CD8-positive, alpha-beta memory T cell (primary cell): Measurements from ENCODE around the gene PADI1. TPM values are rescaled to one million over a fixed set of nuclear protein-coding genes. Genes with fewer than 3 reads are reported as not detected.

Source experiments
- CTCF ChIA-PET: fragments of 350-600 bp; sonication (Branson Sonifier 250); formaldehyde crosslinking; loops from one replicate; lab custom pipeline; 2021; ENCODE audit warnings: antibody characterized with exemption; lab: Charles Lee
- POLR2A ChIA-PET: fragments of 350-600 bp; sonication (Branson Sonifier 250); formaldehyde crosslinking; loops from one replicate; lab custom pipeline; 2021; ENCODE audit warnings: antibody characterized with exemption; lab: Charles Lee
- DNase-seq, 5 donors: peaks; one replicate each; pipeline versions ENCODE4 v3.0.0 to v3.0.0-alpha.2; 2020 to 2022; ENCODE audit warnings: mixed read lengths in 1 of 5
- H3K27ac ChIP-seq: one replicate; pipeline ENCODE4 v1.7.0; 2013; ENCODE audit warnings: low read depth, mild to moderate bottlenecking, low read length, moderate library complexity
- H3K27me3 ChIP-seq: 2 replicates; pipeline ENCODE4 v1.7.0; 2013; ENCODE audit warnings: low read length, mild to moderate bottlenecking; ENCODE audit not compliant: insufficient read depth, poor library complexity, severe bottlenecking
- H3K36me3 ChIP-seq: 2 replicates; pipeline ENCODE4 v1.7.0; 2013; ENCODE audit warnings: mild to moderate bottlenecking, low read length, moderate library complexity; ENCODE audit not compliant: insufficient read depth
- H3K4me1 ChIP-seq: 2 replicates; pipeline ENCODE4 v1.7.0; 2013; ENCODE audit warnings: mild to moderate bottlenecking, low read length, moderate library complexity; ENCODE audit not compliant: insufficient read depth
- H3K4me3 ChIP-seq: 2 replicates; pipeline ENCODE4 v1.7.0; 2013; ENCODE audit warnings: mild to moderate bottlenecking, low read length
- H3K9me3 ChIP-seq: 2 replicates; pipeline ENCODE4 v1.7.0; 2013; ENCODE audit warnings: mild to moderate bottlenecking, low read length
- H3K27ac Mint-ChIP-seq, 8 donors: one replicate each; pipeline ENCODE4 v1.8.0; 2020 to 2021; ENCODE audit warnings: mixed read lengths in 8 of 8, mild to moderate bottlenecking in 6 of 8, inconsistent platforms in 3 of 8, moderate library complexity in 3 of 8
- H3K27me3 Mint-ChIP-seq, 2 donors: one replicate each; pipeline ENCODE4 v1.8.0; 2020 to 2021; ENCODE audit warnings: mixed read lengths in 2 of 2, mild to moderate bottlenecking in 1 of 2, moderate library complexity in 1 of 2
- H3K36me3 Mint-ChIP-seq, 3 donors: one replicate each; pipeline ENCODE4 v1.8.0; 2020 to 2021; ENCODE audit warnings: mixed read lengths in 3 of 3, inconsistent platforms in 1 of 3, mild to moderate bottlenecking in 1 of 3
- H3K4me1 Mint-ChIP-seq, 3 donors: one replicate each; pipeline ENCODE4 v1.8.0; 2020 to 2021; ENCODE audit warnings: mixed read lengths in 3 of 3, inconsistent platforms in 1 of 3, mild to moderate bottlenecking in 1 of 3
- H3K4me3 Mint-ChIP-seq, 7 donors: one replicate each; pipeline ENCODE4 v1.8.0; 2020 to 2021; ENCODE audit warnings: mixed read lengths in 7 of 7, mild to moderate bottlenecking in 6 of 7, moderate library complexity in 4 of 7, inconsistent platforms in 2 of 7
- H3K9me3 Mint-ChIP-seq, 5 donors: one replicate each; pipeline ENCODE4 v1.8.0; 2020 to 2022; ENCODE audit warnings: mixed read lengths in 5 of 5, mild to moderate bottlenecking in 3 of 5, moderate library complexity in 2 of 5, inconsistent platforms in 1 of 5
- polyA plus RNA-seq: library from polyadenylated mRNA; unstranded; fragments of 300-500 nt; fragmentation: Illumina TruSeq; gene quantifications from one replicate; pipeline ENCODE4 v1.2.3, GENCODE V29; 2021
- total RNA-seq, 2 experiments: library from RNA; stranded (reverse); gene quantifications; one replicate each; pipeline ENCODE4 v1.2.3, GENCODE V29; 2021

Gene PADI1
- total and polyA plus RNA-seq, 3 experiments from 2014 or later = not detected

- Mint-ChIP-seq H3K4me1 (no peaks in the 10 kb centered on the region), H3K27ac (no peak overlapping the region), H3K4me3 (no peak overlapping the region), H3K36me3 (peaks cover 0 to 2% (median 0%) of the 10 kb centered on the region in 3 donors), H3K27me3 (peaks cover 4 to 25% of the 10 kb centered on the region in 2 donors), H3K9me3 (peaks cover 0 to under 1% (median under 1%) of the 10 kb centered on the region in 5 donors)
- Histone ChIP-seq H3K27me3 (peaks cover 4% of the 10 kb centered on the region), H3K4me3 (no peak overlapping the region), H3K36me3 (no peaks in the 10 kb centered on the region), H3K9me3 (no peaks in the 10 kb centered on the region), H3K27ac (no peak overlapping the region), H3K4me1 (no peaks in the 10 kb centered on the region)
- DNase-seq = no peak
- POLR2A ChIA-PET = interaction anchor here (0.5 kb wide), 1 partner anchor 785 kb away, joined by 3 read pairs; no protein-coding TSS in a partner anchor
- CTCF ChIA-PET = no interaction called here
Observed at GRCh38 chr1:17162941-17163340, 42.0 kb upstream of the PADI1 start.

- Histone ChIP-seq H3K27me3 (peaks cover 4% of the 10 kb centered on the region), H3K4me3 (no peak overlapping the region), H3K4me1 (no peaks in the 10 kb centered on the region), H3K36me3 (no peaks in the 10 kb centered on the region), H3K27ac (no peak overlapping the region), H3K9me3 (no peaks in the 10 kb centered on the region)
- Mint-ChIP-seq H3K36me3 (no peaks in the 10 kb centered on the region), H3K27me3 (peaks cover 4 to 25% of the 10 kb centered on the region in 2 donors), H3K27ac (no peak overlapping the region), H3K4me3 (no peak overlapping the region), H3K4me1 (no peaks in the 10 kb centered on the region), H3K9me3 (no peaks in the 10 kb centered on the region)
- no peak for DNase-seq
- ChIA-PET CTCF (no interaction called here), POLR2A (no interaction called here)
Observed at GRCh38 chr1:17163371-17163770, 41.6 kb upstream of the PADI1 start.

GRCh38 chr1:17163789-17164666 lies 40.9 kb upstream of the PADI1 start:
- no peaks in the 10 kb centered on the region for H3K9me3 Mint-ChIP-seq
- no peak for DNase-seq
- Histone ChIP-seq H3K4me1 (no peaks in the 10 kb centered on the region), H3K27me3 (peaks cover 4% of the 10 kb centered on the region), H3K9me3 (no peaks in the 10 kb centered on the region), H3K36me3 (no peaks in the 10 kb centered on the region), H3K27ac (no peak overlapping the region), H3K4me3 (no peak overlapping the region)
- ChIA-PET POLR2A (no interaction called here), CTCF (no interaction called here)
- H3K27me3 Mint-ChIP-seq = peaks cover 3 to 25% of the 10 kb centered on the region in 2 donors
- no peak overlapping the region for H3K4me3 Mint-ChIP-seq
- no peaks in the 10 kb centered on the region for H3K36me3 Mint-ChIP-seq
- no peak overlapping the region for H3K27ac Mint-ChIP-seq
- no peaks in the 10 kb centered on the region for H3K4me1 Mint-ChIP-seq

- DNase-seq = no peak
- Histone ChIP-seq H3K27me3 (peaks cover 4% of the 10 kb centered on the region), H3K9me3 (no peaks in the 10 kb centered on the region), H3K4me1 (no peaks in the 10 kb centered on the region), H3K4me3 (no peak overlapping the region), H3K36me3 (no peaks in the 10 kb centered on the region), H3K27ac (no peak overlapping the region)
- no peak overlapping the region for H3K4me3 Mint-ChIP-seq
- H3K9me3 Mint-ChIP-seq = no peaks in the 10 kb centered on the region
- CTCF ChIA-PET = no interaction called here
- H3K36me3 Mint-ChIP-seq = no peaks in the 10 kb centered on the region
- peaks cover 0 to 25% of the 10 kb centered on the region in 2 donors for H3K27me3 Mint-ChIP-seq
- POLR2A ChIA-PET = no interaction called here
- no peaks in the 10 kb centered on the region for H3K4me1 Mint-ChIP-seq
- H3K27ac Mint-ChIP-seq = no peak overlapping the region
Observed at GRCh38 chr1:17165823-17166222, 39.1 kb upstream of the PADI1 start.

GRCh38 chr1:17167041-17167785 lies 37.7 kb upstream of the PADI1 start:
- H3K27me3 ChIP-seq = peaks cover 4% of the 10 kb centered on the region
- H3K4me3 ChIP-seq = no peak overlapping the region
- Mint-ChIP-seq H3K27ac (no peak overlapping the region), H3K27me3 (peaks cover 0 to 28% of the 10 kb centered on the region in 2 donors), H3K36me3 (no peaks in the 10 kb centered on the region), H3K9me3 (no peaks in the 10 kb centered on the region), H3K4me3 (no peak overlapping the region), H3K4me1 (no peaks in the 10 kb centered on the region)
- ChIA-PET POLR2A (no interaction called here), CTCF (no interaction called here)
- no peak for DNase-seq
- no peaks in the 10 kb centered on the region for H3K36me3 ChIP-seq
- no peak overlapping the region for H3K27ac ChIP-seq
- no peaks in the 10 kb centered on the region for H3K4me1 ChIP-seq
- H3K9me3 ChIP-seq = no peaks in the 10 kb centered on the region

- Histone ChIP-seq H3K4me1 (no peaks in the 10 kb centered on the region), H3K36me3 (no peaks in the 10 kb centered on the region), H3K27ac (no peak overlapping the region), H3K9me3 (no peaks in the 10 kb centered on the region), H3K4me3 (no peak overlapping the region), H3K27me3 (peaks cover 4% of the 10 kb centered on the region)
- Mint-ChIP-seq H3K4me1 (no peaks in the 10 kb centered on the region), H3K27me3 (peaks cover 0 to 28% of the 10 kb centered on the region in 2 donors), H3K27ac (no peak overlapping the region), H3K4me3 (no peak overlapping the region), H3K36me3 (no peaks in the 10 kb centered on the region), H3K9me3 (no peaks in the 10 kb centered on the region)
- no peak for DNase-seq
- ChIA-PET CTCF (no interaction called here), POLR2A (no interaction called here)
Observed at GRCh38 chr1:17167786-17168090, 37.2 kb upstream of the PADI1 start.

- Mint-ChIP-seq H3K27ac (no peak overlapping the region), H3K4me1 (no peaks in the 10 kb centered on the region), H3K9me3 (no peaks in the 10 kb centered on the region), H3K4me3 (no peak overlapping the region), H3K36me3 (no peaks in the 10 kb centered on the region), H3K27me3 (peaks cover 3 to 34% of the 10 kb centered on the region in 2 donors)
- H3K4me3 ChIP-seq = no peak overlapping the region
- H3K4me1 ChIP-seq = no peaks in the 10 kb centered on the region
- DNase-seq = no peak
- H3K36me3 ChIP-seq = no peaks in the 10 kb centered on the region
- H3K27me3 ChIP-seq = peaks cover 4% of the 10 kb centered on the region
- H3K27ac ChIP-seq = no peak overlapping the region
- POLR2A ChIA-PET = no interaction called here
- no peaks in the 10 kb centered on the region for H3K9me3 ChIP-seq
- CTCF ChIA-PET = no interaction called here
Observed at GRCh38 chr1:17168091-17168876, 36.6 kb upstream of the PADI1 start.
